ENCODE results near the gene BTBD7. TPM values are rescaled to one million over a fixed set of nuclear protein-coding genes. Genes with fewer than 3 reads are reported as not detected.

BTBD7 gene
- total RNA-seq, 2 donors from 2014 or later: 10.1 to 15.9 TPM

DNA sequence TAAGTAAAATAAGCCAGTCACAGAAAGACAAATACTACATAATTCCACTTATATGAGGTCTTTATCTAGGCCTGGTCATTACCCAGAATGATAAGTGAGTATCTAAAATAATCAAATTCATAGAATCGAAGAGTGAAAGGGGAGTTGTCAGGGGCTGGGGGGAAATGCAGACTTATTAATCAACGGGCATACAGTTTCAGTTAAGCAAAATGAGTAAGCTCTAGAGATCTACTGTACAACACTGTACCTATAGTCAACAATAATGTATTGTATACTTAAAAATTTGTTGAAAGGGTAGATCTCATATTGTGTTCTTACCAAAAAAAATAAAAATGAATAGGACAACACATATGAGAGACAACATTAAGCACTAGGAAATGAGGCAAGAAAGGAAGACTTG is 13.3 kb downstream of the BTBD7 start:
- H3K27ac Mint-ChIP-seq: peak overlapping the region; percentile 10

DNA sequence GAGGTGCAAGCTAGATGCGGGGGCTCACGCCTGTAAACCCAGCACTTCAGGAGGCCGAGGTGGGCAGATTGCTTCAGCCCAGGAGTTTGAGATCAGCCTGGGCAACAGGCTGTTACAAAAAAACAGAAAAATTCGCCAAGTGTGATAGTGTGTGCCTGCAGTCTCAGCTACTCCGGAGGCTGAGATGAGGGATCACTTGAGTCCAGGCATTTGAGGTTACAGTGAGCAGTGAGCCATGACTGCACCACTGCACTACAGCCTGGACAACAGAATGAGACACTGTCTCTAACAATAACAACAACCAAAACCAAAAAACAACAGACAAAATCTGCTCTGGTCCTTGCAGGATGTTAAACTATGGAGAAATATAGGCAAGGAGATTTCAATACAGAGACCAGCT is 13.9 kb downstream of the BTBD7 start:
- H3K9me3 Mint-ChIP-seq: no peaks in the 10 kb centered on the region
- H3K4me3 Mint-ChIP-seq: no peak overlapping the region
- peaks cover 14% of the 10 kb centered on the region for H3K36me3 Mint-ChIP-seq (ENCODE audit: low read depth)
- H3K4me1 Mint-ChIP-seq: peaks cover 24% of the 10 kb centered on the region
- H3K27me3 Mint-ChIP-seq: no peaks in the 10 kb centered on the region
- ATAC-seq (replicated peaks): no peak
- H3K27ac Mint-ChIP-seq: no peak overlapping the region

More for the DNA sequence above, 13.3 kb downstream of the BTBD7 start:
- peaks cover 17% of the 10 kb centered on the region for H3K36me3 Mint-ChIP-seq (ENCODE audit: low read depth)
- no peaks in the 10 kb centered on the region for H3K9me3 Mint-ChIP-seq
- H3K27me3 Mint-ChIP-seq: no peaks in the 10 kb centered on the region
- H3K4me3 Mint-ChIP-seq: no peak overlapping the region
- ATAC-seq (replicated peaks): no peak
- peaks cover 25% of the 10 kb centered on the region for H3K4me1 Mint-ChIP-seq

DNA sequence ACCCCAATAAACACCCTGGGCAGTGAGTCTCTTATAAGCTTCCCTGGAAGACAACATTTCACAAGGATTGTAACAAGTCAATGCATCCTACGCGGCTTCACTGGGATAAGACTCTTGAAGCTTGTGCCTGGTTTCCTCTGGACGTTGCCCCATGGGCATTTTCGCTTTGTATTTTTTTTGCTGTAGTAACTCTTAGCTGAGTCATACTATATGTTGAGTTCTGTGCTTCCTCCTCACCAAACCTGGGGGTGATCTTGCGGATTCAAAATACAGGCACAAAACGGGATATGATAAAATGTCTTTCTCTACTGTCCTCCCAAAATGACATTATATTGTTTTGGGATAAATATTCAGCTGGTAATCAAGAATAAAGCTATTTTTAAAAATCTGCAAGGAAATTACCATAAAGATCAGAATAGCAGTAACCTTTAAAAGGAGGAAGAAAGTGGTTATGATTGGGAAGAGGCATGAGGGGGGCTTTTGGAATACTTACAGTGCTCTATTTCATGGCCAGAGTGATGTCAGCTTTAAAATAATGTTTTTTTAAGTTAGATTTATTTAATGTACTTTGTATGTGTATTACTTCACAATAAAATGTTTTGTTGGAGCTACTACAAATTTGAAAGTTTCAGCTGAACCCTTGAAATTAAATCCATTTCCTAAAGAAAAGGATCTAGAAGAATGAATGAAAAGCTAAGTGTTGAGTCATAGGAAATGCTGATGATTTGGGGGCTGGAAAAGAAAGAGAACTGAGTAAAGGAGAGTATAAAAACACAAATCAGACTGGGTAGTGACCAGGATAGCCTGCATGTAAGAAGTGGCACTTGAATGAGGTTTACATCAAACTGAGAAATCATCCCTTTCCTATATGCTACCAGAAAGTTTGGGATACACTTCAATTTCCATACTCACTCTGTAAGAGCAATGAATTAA is 14.7 kb downstream of the BTBD7 start:
- ATAC-seq (replicated peaks): no peak
- Mint-ChIP-seq H3K36me3 (ENCODE audit: low read depth) (peaks cover 6% of the 10 kb centered on the region), H3K27me3 (no peaks in the 10 kb centered on the region), H3K4me1 (peaks cover 17% of the 10 kb centered on the region), H3K9me3 (no peaks in the 10 kb centered on the region), H3K4me3 (no peak overlapping the region), H3K27ac (peak overlapping the region; percentile 18)

DNA sequence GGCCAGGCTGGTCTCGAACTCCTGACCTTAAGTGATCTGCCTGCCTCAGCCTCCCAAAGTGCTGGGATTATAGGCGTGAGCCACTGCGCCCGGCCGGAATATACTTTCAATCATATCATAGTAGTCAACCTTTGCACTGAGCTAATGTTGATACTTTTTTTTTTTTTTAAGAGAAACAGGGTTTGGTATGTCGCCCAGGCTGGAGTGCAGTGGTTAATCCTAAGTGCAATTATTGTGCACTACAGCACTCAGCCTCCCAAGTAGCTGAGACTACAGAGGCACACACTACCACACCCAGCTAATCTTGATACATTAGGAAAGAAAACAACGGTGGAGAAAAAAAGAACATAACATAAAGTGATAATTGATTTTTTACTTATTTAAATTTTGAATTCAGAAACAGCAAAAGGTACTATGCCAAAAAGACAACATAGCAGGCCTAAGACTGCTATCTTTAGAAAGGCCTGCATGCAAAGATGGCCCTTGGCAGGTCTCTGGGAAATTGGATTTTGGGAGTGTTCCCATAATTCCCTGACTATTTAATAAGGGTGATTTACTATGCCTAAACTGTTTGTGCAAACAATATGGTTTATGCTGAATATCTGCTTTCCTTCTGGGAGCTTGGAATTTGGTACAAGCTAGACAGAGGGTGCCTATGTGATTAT is 15.5 kb downstream of the BTBD7 start:
- Mint-ChIP-seq H3K4me1 (peaks cover 17% of the 10 kb centered on the region), H3K36me3 (ENCODE audit: low read depth) (peaks cover 5% of the 10 kb centered on the region), H3K4me3 (no peak overlapping the region), H3K9me3 (no peaks in the 10 kb centered on the region), H3K27me3 (no peaks in the 10 kb centered on the region), H3K27ac (no peak overlapping the region)
- no peak for ATAC-seq (replicated peaks)

DNA sequence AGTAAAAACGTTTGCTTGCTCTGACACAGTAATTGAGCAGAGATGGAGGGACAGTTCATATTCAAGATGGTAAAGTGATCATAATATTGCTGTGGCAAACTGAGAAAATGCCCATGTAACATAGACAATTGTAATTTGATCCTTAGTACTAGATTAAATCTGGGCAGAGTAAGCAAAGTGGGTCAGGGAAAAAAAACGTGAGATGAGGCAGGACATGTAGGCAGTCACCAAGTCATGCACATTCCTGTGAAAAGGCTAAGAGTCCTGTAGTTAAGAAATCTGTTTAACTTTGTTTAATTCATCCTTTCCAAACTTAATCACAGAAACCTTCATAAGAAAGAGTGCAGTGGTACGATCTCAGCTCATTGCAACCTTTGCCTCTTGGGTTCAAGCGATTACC is 16.1 kb downstream of the BTBD7 start:
- H3K4me3 Mint-ChIP-seq: no peak overlapping the region
- H3K27ac Mint-ChIP-seq: no peak overlapping the region
- no peak for ATAC-seq (replicated peaks)
- no peaks in the 10 kb centered on the region for H3K9me3 Mint-ChIP-seq
- H3K4me1 Mint-ChIP-seq: peaks cover 17% of the 10 kb centered on the region
- peaks cover 3% of the 10 kb centered on the region for H3K36me3 Mint-ChIP-seq (ENCODE audit: low read depth)
- H3K27me3 Mint-ChIP-seq: no peaks in the 10 kb centered on the region

DNA sequence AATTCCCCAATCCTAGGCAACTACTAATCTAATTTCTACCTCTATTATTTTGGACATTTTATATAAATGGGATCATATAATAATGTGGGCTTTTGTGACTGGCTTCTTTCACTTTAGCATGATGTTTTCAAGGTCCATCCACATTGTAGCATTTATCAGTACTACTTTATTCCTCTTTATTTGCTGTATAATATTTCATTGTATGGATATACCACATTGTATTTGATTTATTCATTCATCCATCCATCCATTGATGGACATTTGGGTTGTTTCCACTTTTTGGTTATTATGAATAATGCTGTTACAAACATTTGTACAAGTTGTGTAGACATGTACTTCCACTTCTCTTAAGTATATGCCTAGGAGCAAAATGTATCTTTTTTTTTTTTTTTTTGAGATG is 17.3 kb downstream of the BTBD7 start:
- peaks cover 17% of the 10 kb centered on the region for H3K4me1 Mint-ChIP-seq
- ATAC-seq (replicated peaks): no peak
- H3K4me3 Mint-ChIP-seq: no peak overlapping the region
- no peak overlapping the region for H3K27ac Mint-ChIP-seq
- no peaks in the 10 kb centered on the region for H3K36me3 Mint-ChIP-seq (ENCODE audit: low read depth)
- H3K9me3 Mint-ChIP-seq: no peaks in the 10 kb centered on the region
- no peaks in the 10 kb centered on the region for H3K27me3 Mint-ChIP-seq

DNA sequence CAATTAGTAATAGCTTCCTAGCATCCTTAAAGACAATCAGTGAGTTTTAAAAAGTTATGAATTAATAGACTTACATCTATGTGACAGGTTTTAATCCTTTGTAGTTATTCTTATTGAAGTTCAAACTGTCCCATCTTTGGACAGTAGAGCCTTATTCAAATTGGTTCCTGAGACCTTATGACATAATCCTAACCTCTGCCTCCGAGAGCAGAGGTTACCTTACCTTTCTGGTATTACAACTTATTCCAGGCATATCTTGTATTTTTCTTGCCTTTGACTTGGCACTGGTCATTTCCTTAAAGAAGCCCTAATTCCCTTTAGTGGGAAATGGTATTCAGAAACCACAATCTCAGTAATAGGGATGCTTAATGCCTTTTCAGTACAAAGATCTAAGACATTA is 21.8 kb downstream of the BTBD7 start:
- H3K4me1 Mint-ChIP-seq: peaks cover 15% of the 10 kb centered on the region
- no peak overlapping the region for H3K4me3 Mint-ChIP-seq
- ATAC-seq (replicated peaks): no peak
- no peaks in the 10 kb centered on the region for H3K36me3 Mint-ChIP-seq (ENCODE audit: low read depth)
- no peaks in the 10 kb centered on the region for H3K27me3 Mint-ChIP-seq
- no peak overlapping the region for H3K27ac Mint-ChIP-seq
- H3K9me3 Mint-ChIP-seq: no peaks in the 10 kb centered on the region

DNA sequence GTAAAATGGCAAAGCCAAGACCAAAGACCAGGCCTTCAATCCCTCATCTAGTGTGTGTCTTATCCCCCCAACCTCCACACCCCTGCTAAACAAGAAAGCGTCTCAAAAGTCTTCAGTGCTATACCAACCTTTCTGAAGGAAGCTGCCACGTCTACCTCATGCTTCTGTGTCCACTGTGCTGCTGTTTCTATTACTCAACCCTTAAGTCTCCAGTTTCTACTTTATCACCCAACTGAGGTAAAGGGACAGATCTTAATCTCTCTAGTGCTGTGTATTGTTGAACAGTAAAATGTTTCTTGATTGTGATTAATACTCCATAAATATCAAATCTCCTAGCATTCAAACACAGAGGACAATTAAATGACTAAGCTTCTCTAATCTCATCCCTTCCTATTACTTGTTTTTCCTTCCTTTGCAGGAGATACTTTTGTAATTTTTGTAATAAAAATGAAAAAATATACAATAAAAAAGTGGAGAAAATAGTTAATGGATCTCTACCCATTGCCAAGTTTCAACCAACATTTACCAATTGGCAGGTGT is 23.3 kb downstream of the BTBD7 start:
- H3K9me3 Mint-ChIP-seq: no peaks in the 10 kb centered on the region
- H3K27ac Mint-ChIP-seq: no peak overlapping the region
- peaks cover 15% of the 10 kb centered on the region for H3K4me1 Mint-ChIP-seq
- H3K27me3 Mint-ChIP-seq: no peaks in the 10 kb centered on the region
- H3K4me3 Mint-ChIP-seq: no peak overlapping the region
- no peaks in the 10 kb centered on the region for H3K36me3 Mint-ChIP-seq (ENCODE audit: low read depth)
- no peak for ATAC-seq (replicated peaks)

DNA sequence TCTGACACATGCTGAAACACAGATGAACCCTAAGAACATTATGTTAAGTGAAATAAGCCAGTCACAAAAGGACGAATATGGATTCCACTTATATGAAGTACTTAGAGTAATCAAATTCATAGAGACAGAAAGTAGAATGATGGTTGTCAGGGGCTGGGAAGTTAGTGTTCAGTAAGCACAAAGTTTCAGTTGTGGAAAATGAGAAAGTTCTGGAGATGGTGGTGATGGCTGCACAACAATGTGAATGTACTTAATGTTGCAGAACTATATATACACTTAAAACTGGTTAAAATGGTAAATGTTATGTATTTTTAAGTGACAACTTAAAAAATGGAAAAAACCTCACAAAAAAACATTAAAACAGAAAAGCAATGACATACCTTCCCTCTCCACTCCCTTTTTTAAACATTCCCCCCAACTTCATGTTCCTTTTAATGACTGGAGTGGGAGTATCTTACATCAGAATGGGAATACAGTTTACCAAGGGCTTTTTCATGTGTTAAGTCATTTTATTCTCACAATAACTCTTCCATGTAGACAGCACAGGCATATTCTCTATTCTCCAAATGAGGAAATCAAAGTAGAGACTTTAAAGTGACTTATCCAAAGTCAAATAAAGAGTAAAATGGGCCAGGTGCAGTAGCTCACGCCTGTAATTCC is 24.0 kb downstream of the BTBD7 start:
- ATAC-seq (replicated peaks): no peak
- H3K9me3 Mint-ChIP-seq: no peaks in the 10 kb centered on the region
- H3K4me1 Mint-ChIP-seq: peaks cover 15% of the 10 kb centered on the region
- no peaks in the 10 kb centered on the region for H3K27me3 Mint-ChIP-seq
- H3K4me3 Mint-ChIP-seq: no peak overlapping the region
- H3K36me3 Mint-ChIP-seq (ENCODE audit: low read depth): no peaks in the 10 kb centered on the region
- H3K27ac Mint-ChIP-seq: no peak overlapping the region

DNA sequence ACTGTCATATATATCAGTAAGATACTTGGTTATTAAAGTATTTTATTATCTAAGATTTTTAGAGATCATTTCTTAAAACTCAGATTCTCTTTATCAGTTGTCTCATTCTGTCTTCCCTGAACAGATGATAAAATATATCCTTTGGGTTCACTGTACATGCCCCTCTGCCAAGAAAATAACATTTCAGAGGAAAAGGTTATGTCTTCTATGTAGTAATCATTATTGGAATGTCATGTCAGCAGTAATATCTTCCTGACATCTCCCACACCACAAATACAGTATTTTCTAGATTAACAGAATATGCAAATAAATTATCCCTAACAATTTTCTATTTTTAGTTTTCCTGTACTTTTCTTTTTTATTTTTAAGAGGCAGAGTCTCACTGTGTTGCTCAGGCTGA is 26.0 kb downstream of the BTBD7 start:
- no peak for ATAC-seq (replicated peaks)
- no peaks in the 10 kb centered on the region for H3K9me3 Mint-ChIP-seq
- H3K27ac Mint-ChIP-seq: peak overlapping the region; percentile 4
- peaks cover 18% of the 10 kb centered on the region for H3K4me1 Mint-ChIP-seq
- H3K27me3 Mint-ChIP-seq: no peaks in the 10 kb centered on the region
- H3K36me3 Mint-ChIP-seq (ENCODE audit: low read depth): no peaks in the 10 kb centered on the region
- no peak overlapping the region for H3K4me3 Mint-ChIP-seq

DNA sequence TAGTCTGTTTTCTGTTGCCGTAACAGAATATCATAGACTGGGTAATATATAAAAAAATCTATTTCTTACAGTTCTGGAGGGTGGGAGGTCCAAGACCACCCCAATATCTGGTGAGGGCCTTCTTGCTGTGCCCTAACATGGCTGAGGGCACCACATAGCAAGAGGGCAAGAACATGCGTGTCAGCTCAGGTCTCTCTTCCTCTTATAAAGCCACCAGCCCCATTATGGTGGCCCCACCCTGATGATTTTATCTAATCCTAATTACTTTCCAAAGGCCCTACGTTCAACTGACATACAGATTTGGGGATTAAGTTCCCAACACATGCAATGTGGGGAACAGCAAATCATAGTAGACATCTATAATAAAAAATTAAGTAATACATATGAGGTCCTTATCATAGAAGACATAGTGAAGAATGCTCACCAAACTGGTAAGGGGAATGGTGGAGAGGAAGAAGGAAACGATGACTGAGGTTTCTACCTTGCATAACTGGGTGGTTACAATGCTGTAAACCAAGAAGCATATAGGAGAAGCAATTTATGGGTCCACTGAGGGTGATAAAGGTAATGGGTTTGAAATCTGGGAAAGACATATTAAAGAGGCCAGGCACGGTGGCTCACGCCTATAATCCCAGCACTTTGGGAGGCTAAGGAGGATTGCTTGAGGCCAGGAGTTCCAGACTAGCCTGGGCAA is 27.0 kb downstream of the BTBD7 start:
- Mint-ChIP-seq H3K36me3 (ENCODE audit: low read depth) (no peaks in the 10 kb centered on the region), H3K4me1 (peaks cover 19% of the 10 kb centered on the region), H3K4me3 (no peak overlapping the region), H3K27ac (no peak overlapping the region), H3K9me3 (no peaks in the 10 kb centered on the region), H3K27me3 (no peaks in the 10 kb centered on the region)
- no peak for ATAC-seq (replicated peaks)

DNA sequence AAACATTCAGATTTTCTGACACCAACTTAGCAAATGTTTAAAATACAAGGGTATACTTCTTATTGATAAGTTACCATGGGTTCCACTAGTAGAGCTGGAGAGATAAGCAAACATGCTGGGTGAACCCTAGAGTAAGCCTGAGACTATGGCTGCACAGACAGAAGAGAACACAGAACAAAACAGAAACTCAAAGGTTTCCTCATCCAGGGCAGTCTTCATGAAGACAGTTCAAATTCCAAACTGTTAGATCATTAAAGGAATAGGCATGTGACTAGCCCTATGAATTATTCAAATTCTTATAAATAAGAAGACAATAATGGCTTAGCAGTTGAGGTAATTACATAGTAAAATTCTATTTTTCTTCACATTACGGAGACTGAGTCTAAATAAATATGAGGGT is 28.1 kb downstream of the BTBD7 start:
- no peak for ATAC-seq (replicated peaks)
- H3K27me3 Mint-ChIP-seq: no peaks in the 10 kb centered on the region
- H3K27ac Mint-ChIP-seq: no peak overlapping the region
- peaks cover 16% of the 10 kb centered on the region for H3K4me1 Mint-ChIP-seq
- no peaks in the 10 kb centered on the region for H3K9me3 Mint-ChIP-seq
- H3K4me3 Mint-ChIP-seq: no peak overlapping the region
- H3K36me3 Mint-ChIP-seq (ENCODE audit: low read depth): no peaks in the 10 kb centered on the region

DNA sequence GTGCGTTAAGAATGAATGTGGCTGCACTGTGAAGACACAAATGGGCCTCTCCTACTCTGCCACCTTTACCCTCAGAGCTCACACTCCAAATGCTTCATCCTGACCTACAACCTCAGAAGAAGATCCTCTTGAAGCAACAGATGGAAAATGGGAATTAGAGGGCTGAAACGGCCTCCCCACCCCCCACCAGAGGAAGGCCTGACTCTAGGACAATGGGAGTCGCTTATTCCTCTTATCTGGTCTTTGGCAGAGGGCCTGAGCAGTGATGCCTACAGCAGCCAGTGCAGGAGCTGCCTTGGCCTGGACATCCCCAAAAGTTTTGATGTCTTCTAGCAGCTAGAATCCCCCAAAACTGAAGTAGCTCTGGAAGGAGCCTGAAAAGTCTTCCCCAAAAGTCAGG is 29.2 kb downstream of the BTBD7 start:
- H3K4me1 Mint-ChIP-seq: peaks cover 10% of the 10 kb centered on the region
- H3K27me3 Mint-ChIP-seq: no peaks in the 10 kb centered on the region
- ATAC-seq (replicated peaks): no peak
- no peaks in the 10 kb centered on the region for H3K36me3 Mint-ChIP-seq (ENCODE audit: low read depth)
- no peaks in the 10 kb centered on the region for H3K9me3 Mint-ChIP-seq
- no peak overlapping the region for H3K27ac Mint-ChIP-seq
- H3K4me3 Mint-ChIP-seq: no peak overlapping the region

All from activated T-helper 17 cell treated with anti-CD3 and anti-CD28 coated beads, Interleukin-2, amount 50 U/mL, for 72 hours (primary cell).